Stimulated activated CD8-positive, alpha-beta memory T cell treated with anti-CD3 and anti-CD28 coated beads, Interleukin-15, amount 100 ng/mL, for 48 hours (primary cell): ENCODE data around the gene SLC12A7.
A peak's percentile ranks its signal among the peaks of the same experiment; 100 is the strongest.
"Not testable (repeated sequence)": the region's sequence is repeated elsewhere in the genome, so short reads cannot be mapped to it uniquely, and the experiment has no call there.

Experiments
- DNase-seq, 2 donors: peaks; one replicate each; pipeline ENCODE4 v3.0.0-alpha.2; 2020; ENCODE audit warnings: low read depth in 2 of 2

SLC12A7 gene

GRCh38 chr5:1007681-1008450 lies 104.0 kb downstream of the SLC12A7 start:
- no peak for DNase-seq

DNA sequence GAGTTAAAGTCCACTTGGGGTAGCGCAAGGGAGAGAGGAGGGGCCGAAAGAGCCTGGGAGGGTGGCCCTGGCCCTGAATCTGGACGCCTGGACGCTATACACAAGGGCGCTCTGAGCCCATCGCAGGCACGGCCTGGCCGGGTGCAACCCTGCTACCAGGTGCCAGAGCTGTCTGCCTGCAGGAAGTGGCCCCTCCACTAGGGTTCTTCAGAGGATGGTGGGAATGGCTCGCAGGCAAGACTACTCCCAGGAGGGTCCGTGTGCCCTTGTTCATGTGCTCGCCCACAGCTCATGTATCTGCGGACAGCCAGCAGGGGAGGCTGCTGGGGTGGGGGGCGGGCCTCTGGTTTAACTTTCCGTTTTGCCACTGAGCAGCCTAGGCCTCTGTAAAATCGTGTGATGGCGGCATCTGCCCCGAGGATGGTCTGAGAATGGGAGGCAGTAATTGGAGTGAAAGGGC lies 104.6 kb downstream of the SLC12A7 start:
- no peak for DNase-seq

- DNase-seq, result no peak
These were observed 105.2 kb downstream of the SLC12A7 start for GRCh38 chr5:1006656-1007071.

DNA sequence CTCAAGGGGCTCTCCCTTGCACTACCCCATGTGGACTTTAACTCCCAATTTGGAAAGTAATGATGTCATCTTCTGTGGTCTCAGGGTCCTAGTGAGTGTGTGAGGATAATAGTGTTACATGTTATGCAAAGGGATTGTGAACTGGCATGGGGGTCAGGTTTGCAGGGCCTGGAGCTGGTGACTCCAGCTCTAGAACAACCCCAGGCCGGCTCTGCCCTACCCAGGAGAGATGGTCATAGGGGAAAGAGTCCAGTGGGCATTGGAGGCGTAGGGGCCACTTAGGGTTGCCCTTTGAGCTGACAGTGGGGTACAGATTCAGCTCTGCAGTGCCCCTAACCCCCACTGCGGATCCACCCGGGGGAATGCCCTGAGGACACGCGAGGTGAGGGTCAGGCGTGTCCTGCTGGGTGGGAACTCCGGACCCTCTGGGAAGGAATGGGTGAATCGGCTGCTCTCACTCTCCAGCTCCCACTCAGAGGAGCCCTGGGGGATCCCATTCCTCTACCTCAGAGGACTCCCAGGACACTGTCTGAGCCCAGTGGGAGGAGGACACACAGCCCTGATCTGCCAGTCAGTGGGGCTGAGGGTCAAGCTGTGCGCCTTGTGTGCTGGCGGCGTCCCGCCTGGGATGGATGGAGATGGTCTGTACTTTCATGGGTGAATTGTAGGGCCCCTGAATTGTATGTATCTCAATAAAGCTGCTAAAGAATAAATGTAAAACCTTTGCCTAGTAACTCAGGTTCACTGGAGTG lies 105.8 kb downstream of the SLC12A7 start:
- DNase-seq, result no peak

DNA sequence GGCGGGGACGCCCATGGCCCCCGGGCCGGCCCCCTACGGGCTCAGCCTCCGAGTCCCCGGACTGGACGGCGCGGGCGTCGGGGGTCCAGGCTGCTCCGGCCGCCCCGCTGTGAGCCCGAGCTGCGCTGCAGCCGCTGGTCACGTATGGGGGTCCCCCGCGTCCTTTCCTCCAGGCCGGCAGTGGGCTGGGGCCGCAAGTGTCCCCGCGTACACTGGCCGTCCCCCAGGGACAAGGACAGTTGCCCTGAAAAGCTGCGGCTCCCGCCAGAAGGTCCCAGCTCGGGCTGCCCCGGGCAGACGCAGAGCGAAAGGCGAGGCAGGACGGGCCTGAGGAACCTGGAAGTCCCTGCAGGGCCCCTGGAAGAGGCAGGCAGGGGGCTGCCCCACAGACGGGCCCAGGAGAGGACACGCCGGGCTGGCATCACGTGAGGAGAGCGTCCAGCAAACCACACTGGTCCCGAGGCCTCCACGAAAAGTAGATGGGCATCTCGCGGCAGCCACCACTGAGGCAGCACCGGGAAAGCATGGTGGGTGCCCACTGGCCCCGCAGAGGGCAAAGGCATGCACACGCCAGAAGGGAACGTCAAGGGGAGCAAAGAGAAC lies 106.5 kb downstream of the SLC12A7 start:
- no peak for DNase-seq

GRCh38 chr5:1004461-1005248 lies 107.2 kb downstream of the SLC12A7 start:
- DNase-seq, result peak; percentile 13 to 22

GRCh38 chr5:1003296-1003937 lies 108.4 kb downstream of the SLC12A7 start:
- DNase-seq, result no peak

DNA sequence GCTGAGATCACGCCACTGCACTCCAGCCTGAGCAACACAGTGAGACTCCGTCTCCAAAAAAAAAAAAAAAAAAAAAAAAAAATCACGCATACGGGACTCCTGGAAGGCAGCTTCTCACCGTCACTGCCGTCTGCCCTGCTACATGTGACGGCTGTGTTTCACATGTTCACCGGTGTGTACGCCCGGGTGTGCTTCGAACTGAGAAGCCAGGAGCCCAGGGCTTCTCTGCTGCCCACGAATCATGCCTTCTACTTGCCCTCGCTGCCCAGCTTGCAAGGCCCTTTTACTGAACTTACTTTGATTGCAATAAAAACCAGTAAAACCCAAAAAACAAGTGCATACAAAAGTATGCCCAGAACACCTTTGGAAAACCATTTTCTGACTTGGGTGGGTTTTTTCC lies 109.0 kb downstream of the SLC12A7 start:
- no peak for DNase-seq

DNA sequence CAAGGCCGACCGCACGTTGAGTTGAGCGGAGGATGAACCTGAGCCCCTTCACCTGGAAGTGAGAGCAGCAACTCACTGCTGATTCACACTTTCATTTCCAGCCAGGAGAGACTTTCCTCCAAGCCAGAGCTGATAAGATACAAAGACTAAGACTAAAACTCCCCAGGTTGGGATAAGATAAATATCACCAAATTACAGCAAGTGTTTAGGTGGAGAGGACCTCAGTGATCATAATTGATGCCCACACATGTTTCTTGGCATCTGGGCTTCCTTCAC lies 109.7 kb downstream of the SLC12A7 start:
- DNase-seq, result no peak

DNA sequence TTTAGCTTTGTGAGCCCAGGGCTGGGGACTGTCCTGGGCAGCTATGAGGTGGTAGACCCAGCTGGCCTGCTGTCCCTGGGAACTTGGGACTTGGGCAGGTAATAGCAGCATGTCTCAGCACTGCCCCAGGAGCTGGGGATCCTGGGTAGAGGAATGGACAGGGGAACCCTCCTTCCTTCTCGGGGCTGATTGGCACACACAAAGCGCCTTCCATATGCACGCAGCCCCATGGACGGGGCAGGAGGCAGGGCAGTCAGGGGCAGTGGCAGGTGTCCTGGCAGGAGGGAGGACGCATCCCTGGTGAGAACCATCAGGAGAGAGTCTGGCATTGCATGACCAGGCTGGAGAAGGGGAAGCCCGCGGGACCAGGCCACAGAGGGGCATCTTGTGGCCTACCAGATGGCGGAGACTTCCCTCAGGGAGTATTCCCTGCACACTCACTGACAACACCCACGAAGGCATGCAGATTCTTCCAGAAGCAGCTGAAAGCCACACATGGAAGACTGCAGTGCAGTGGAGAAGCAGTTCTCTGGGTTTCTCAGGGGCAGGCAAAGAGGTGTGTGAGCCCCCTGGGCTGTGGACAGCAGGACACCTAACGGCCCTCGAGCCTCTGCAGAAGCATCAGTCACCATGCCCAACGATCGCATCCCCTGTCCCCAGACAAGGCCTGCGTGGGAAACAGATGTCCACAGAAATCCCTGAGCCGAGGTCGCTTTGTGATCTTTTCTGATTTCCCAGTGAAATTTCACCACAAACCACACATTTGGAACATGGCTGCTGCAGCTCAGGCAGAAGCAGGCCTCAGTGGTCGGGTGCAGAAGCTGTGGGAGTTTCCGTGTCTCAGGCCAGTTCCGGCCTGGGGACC lies 110.2 kb downstream of the SLC12A7 start:
- no peak for DNase-seq

GRCh38 chr5:1000831-1001230 lies 111.0 kb downstream of the SLC12A7 start:
- not testable (repeated sequence) for DNase-seq
